ENCODE measurements around the gene SP1.
"Not testable (repeated sequence)": the region's sequence is repeated elsewhere in the genome, so short reads cannot be mapped to it uniquely, and the experiment has no call there.

- not testable (repeated sequence) for TF ChIP-seq SMC3 (IDR thresholded peaks at IDR 0.05; ENCODE audit: low read depth, low read length); CTCF (conservative IDR thresholded peaks at IDR 0.05; ENCODE audit: low read depth, low read length); MAZ (IDR thresholded peaks at IDR 0.05; ENCODE audit: borderline replicate concordance, low read depth, low read length); POLR2A (IDR thresholded peaks at IDR 0.05; ENCODE audit: low read depth, low read length); RCOR1 (IDR thresholded peaks at IDR 0.05; ENCODE audit: insufficient replicate concordance, low read length); NFE2L2 (IDR thresholded peaks at IDR 0.05; ENCODE audit: low read depth, low read length); BHLHE40 (IDR thresholded peaks at IDR 0.05; ENCODE audit: low read depth, low read length); USF2 (IDR thresholded peaks at IDR 0.05; ENCODE audit: low read depth, low read length); MAFK (IDR thresholded peaks at IDR 0.05; ENCODE audit: low read depth, low read length); FOS (IDR thresholded peaks at IDR 0.05; ENCODE audit: low read depth, low read length); RFX5 (IDR thresholded peaks at IDR 0.05; ENCODE audit: low read depth, low read length); CEBPB (IDR thresholded peaks at IDR 0.05; ENCODE audit: low read depth, low read length); CHD1 (IDR thresholded peaks at IDR 0.05; ENCODE audit: low read depth, low read length); MXI1 (IDR thresholded peaks at IDR 0.05; ENCODE audit: borderline replicate concordance, low read depth, low read length)
These were observed 64.8 kb downstream of the SP1 start for GRCh38 chr12:53444593-53445325.

All from IMR-90 (cell line).